GM04503 (cell line): ENCODE data around the gene STMND1.
A peak's percentile ranks its signal among the peaks of the same experiment; 100 is the strongest.
"Not testable (repeated sequence)": the region's sequence is repeated elsewhere in the genome, so short reads cannot be mapped to it uniquely, and the experiment has no call there.

Experiments used
- DNase-seq: peaks from one replicate; pipeline ENCODE4 v3.0.0-alpha.2; 2012; ENCODE audit warnings: low read depth

The STMND1 gene

DNA sequence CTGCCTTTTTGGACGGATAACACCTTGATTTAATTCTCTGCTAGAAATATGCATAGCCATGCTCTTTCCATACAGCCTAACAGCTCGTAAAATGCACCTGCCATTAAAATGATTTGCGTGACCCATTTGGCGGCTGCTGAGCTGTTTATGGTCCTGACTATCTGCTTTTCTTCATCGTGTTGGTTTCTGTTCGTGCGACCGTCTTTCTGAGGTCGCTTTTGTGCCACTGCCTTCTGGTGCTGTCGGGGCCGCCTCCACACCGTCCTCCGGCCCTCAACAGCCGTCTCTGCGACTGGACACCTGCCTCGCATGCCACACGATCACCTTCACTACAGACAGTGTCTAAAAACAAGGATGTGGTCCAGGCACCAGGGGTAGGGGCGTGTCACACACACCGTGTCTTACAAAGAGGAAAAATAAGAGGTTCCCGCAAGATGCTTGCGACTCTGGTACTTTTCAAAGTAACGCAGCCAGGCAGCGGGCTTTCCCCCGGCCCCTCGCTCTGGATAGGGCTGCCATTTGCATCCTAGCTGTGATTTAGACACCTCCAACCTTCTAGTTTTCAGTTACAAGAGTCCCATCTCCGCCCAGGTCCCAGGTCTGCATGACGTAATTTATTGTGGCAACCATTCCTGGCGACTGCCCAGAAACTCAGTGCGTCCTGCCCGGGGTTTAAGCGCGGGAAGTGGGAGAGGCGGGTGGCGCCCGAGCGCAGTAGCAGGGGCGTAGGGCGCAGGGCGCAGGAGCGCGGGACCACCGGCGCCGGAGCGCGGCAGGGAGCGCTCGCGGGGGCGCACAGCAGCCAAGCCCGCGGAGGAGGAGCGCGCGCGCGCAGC lies at the start of gene STMND1:
TSS of gene STMND1 (plus strand) at position 629 of the 836 bp plus-strand sequence. CDS start 208 bp downstream, outside the sequence.
- no peak for DNase-seq

GRCh38 chr6:17054647-17055046 lies 47.2 kb upstream of the STMND1 start:
- no peak for DNase-seq

DNA sequence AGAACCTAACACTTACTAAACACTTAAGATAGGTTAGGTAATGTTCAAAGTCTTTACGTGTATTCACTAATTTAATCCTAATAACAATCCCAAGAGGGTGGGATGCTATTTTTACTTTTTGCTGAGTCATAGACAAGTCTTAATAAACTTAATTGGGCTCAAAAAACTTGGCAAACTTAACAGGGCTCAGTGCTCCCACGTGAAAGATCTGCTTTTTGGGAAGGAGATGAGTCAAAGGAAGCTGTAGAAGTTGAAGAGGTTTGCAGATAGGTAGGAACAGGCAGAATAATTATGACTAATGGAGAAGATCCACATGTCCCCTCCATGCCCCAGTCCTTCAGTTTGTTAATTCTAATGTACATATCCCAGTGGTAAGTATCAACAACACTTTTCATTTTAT lies 44.5 kb upstream of the STMND1 start:
- DNase-seq, result no peak

DNA sequence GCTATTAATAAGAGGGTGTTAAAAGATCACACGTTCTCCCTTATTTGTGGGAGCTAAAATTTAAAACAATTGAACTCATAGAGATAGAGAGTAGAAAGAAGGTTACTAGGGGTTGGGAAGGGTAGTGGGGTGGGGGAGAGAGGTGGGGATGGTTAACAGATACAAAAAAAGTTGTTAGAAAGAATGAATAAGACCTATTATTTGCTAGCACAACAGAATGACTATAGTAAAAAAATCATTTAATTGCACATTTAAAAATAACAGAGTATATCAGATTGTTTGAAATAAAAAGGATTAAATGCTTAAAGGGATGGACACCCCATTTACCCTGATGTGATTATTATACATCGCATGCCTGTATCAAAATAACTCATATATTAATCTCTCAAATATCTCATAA lies 43.3 kb upstream of the STMND1 start:
- DNase-seq, result no peak

DNA sequence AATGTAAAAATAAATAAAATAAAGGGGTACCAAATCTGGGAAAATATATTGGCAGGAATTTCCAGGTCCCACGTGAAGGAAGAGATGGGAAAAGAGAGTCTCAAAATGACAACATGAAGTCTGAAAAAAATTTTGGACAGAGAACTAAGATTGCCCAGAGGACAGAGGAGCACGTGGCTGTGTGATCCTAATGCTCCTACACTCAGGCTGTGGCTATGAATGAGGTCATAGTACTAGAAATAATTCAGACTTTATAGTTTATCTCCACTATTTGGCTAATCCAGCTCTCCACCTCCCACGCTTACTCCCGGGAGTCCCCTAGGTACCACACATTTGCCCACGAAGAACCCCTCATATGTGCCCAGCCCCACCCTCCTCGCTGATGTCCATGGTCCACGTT lies 42.8 kb upstream of the STMND1 start:
- DNase-seq, result no peak

DNA sequence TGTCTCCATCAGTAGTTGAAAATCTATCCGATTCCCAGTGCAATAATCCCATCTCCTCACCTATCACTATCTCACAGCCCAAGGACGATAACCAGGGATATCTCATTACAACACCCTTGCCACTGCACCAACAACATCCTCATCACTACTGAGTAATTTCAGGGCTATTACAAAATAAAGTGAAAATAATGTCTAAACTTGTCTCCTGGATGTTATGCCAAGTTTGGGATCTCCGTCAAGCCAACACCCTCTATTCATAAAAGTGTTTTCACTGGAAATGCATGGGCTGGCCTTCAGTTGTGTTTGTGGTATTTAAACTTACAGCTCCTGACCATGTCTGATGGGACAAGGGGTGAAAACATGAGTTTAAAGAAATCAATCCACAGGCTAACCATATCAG lies 42.0 kb upstream of the STMND1 start:
- DNase-seq, result no peak

- DNase-seq, result no peak
These were observed 40.8 kb upstream of the STMND1 start for GRCh38 chr6:17061097-17061496.

DNA sequence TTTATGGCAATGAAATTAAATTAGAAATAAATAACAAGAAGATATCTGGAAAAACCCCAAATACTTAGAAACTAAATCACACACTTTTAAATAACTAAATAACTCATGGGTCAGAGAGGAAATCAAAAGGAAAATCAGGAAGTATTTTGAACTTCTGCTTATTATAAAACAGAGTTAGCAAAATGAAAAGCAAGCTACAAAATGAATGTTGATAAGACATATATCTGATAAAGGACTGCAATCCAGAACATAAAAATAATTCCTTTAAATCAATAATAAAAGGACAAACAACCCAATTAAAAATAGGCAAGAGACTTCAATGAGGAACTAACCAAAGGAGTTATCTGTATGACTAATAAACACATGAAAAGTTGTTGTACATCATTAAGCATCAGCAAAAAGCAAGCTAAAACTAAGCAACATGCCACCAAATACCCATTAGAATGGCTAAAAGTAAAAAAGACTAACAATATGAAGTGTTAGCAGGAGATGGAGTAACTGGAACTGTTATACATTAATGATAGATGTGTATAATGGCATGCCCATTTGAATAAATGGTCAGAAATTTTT lies 38.9 kb upstream of the STMND1 start:
- no peak for DNase-seq

GRCh38 chr6:17064975-17065374 lies 36.9 kb upstream of the STMND1 start:
- no peak for DNase-seq

DNA sequence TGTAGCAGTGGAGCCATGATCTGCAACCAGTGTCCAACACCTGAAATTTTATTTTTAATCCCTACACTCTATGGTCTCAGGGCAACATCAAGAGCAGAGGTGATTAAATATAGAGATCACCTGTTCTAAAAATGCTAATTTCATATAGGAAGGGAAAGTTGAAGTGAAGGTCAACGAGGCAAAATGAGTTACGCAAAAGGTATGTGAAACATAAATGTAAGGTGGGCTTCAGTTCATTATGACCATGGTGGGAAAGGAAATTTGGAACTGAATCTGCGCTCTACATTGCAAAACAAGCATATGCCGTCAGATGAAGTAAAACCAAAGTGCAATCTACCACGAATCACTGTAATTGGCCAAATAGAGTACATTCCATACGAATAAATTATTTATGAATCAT lies 35.2 kb upstream of the STMND1 start:
- no peak for DNase-seq

DNA sequence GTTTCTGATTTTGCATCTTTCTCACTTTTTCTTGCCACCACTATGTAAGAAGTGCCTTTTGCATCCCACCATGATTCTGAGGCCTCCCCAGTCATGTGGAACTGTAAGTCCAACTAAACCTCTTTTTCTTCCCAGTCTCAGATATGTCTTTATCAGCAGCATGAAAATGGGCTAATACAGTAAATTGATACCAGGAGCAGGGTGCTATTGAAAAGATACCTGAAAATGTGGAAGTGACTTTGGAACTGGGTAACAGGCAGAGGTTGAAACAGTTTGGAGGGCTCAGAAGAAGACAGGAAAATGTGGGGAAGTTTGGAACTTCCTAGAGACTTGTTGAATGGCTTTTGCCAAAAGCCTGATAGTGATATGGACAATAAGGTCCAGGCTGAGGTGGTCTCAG lies 32.9 kb upstream of the STMND1 start:
- not testable (repeated sequence) for DNase-seq

GRCh38 chr6:17070400-17070799 lies 31.4 kb upstream of the STMND1 start:
- DNase-seq, result not testable (repeated sequence)

DNA sequence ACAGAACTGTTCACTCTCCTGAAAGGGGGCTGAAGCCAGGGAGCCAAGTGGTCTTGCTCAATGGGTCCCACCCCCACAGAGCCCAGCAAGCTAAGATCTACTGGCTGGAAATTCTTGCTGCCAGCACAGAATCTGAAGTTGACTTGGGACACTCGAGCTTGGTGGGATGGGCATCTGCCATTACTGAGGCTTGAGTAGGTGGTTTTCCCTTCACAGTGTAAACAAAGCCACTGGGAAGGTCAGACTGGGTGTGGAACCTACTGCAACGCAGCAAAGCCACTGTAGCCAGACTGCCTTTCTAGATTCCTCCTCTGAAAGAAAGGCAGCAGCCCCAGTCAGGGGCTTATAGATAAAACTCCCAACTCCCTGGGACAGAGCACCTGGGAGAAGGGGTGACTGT lies 28.3 kb upstream of the STMND1 start:
- DNase-seq, result not testable (repeated sequence)

DNA sequence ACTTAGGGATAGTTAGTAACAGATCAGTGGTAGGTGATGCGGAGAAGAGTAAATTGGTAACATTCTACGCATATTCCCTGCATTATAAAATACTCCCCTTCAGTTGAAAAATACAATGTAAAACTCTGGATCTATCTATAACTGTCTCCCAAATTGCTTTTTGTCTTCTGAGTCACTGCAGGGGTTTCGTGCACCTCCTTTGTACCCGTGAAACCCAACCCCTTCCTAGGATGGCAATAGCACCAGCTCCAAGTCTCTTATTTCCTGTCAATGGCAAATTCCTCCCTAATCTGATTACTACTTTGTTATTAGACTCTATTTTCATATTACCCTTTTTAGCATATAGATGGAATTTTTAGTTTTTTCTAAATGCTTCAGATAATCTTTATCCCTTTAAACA lies 20.6 kb upstream of the STMND1 start:
- DNase-seq, result no peak

DNA sequence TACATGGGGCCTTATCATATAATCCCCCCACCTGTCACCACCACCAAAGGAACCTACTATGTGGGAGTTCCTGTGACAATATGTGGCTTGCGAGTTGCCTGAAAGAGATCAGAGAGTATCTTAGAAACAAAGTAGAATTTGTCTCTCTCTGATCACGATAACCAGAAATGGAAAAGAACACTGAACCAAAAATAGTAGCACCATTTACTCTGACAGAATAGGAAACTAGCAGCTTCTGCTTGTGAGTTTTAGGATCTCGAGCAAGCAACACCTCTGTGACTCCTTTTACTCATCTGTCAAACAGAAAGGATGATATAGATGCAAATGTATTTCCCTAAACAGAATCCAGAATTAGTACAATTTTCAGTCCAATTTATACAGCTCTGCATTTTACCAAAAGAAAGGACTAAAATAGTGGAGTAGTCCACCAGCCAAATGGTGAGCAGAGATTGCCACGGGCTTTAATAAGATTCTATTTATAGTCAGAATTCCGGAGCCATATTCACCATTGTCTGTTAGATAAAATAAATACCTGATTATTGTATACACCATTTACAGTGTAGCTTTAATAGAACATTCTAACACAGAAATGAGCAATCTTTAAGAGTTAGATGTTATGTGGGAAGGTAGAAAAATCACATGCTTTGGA lies 19.9 kb upstream of the STMND1 start:
- no peak for DNase-seq

GRCh38 chr6:17083397-17083796 lies 18.5 kb upstream of the STMND1 start:
- no peak for DNase-seq

GRCh38 chr6:17086469-17086868 lies 15.4 kb upstream of the STMND1 start:
- DNase-seq, result peak; percentile 40

GRCh38 chr6:17088091-17088611 lies 13.7 kb upstream of the STMND1 start:
- DNase-seq, result no peak

DNA sequence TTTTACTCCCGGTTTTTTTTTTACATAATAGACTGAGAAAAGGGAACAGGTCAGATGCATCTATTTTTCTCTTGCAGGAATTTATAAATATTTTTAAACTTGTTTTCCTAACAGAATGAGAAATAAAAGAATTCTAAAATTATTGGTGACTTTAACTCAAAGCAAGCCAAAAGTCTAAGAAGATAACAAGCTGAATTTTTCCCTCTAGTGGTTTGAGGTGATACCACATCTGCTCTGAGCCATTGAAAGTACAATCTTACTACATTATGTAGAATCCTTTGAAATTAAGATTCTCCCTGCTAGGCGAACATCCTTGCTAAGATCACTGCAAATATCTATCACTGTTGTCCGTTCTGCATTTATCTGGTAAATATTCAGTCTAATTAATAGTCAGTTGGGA lies 10.7 kb upstream of the STMND1 start:
- no peak for DNase-seq

GRCh38 chr6:17093686-17094085 lies 8.2 kb upstream of the STMND1 start:
- no peak for DNase-seq

- no peak for DNase-seq
These were observed 5.8 kb upstream of the STMND1 start for GRCh38 chr6:17096096-17096495.

DNA sequence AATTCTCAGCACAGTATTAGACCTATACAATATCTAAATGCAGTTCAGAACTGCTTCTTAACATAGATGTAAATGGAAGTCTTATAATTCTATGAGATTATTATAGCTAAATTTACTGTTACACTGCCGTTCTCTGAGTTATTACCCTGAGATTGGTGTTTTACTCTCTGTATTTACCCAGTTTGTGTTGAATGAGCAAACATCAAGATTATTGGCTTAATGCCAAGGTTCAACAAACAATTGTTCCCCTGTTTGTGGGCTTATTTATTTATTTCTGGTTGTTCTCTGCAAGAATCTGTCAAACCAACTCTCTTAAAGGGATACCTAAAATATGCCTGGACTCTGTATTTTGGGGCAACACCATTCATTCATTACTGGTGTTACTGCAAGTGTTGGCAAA lies 5.2 kb upstream of the STMND1 start:
- no peak for DNase-seq

DNA sequence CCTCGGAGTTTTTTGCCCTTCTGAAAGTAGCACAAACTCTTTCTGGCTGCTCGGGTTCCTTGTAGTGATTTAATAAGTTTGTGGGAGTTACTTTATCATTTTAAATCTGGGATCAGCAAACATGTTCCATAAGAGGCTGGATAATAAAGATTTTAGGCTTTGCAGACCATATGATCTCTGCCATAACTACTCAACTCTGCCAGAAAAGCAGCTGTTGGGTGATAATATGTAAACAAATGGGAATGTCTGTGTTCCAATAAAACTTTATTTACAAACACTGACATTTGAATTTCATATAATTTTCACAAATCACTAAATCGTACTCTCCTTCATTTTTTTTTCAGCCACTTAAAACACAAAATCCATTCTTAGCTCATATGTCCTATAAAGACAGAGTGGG lies 3.9 kb upstream of the STMND1 start:
- no peak for DNase-seq
